H54 (cell line): ENCODE data around the gene TAX1BP1.
A peak's percentile ranks its signal among the peaks of the same experiment; 100 is the strongest.
"Not testable (repeated sequence)": the region's sequence is repeated elsewhere in the genome, so short reads cannot be mapped to it uniquely, and the experiment has no call there.

Experiments
- DNase-seq: peaks from one replicate; pipeline ENCODE4 v3.0.0; 2011; ENCODE audit warnings: low spot score, mixed read lengths; ENCODE audit not compliant: insufficient read length
- FAIRE-seq: peaks from 3 replicates; lab custom pipeline; 2011; peaks lifted over from hg19 to GRCh38; lab: Jason Lieb, UNC
- POLR2A ChIP-seq: IDR thresholded peaks from 2 replicates; pipeline ENCODE4 v1.6.1; 2011; ENCODE audit warnings: low read depth, mild to moderate bottlenecking, low read length

Gene TAX1BP1

DNA sequence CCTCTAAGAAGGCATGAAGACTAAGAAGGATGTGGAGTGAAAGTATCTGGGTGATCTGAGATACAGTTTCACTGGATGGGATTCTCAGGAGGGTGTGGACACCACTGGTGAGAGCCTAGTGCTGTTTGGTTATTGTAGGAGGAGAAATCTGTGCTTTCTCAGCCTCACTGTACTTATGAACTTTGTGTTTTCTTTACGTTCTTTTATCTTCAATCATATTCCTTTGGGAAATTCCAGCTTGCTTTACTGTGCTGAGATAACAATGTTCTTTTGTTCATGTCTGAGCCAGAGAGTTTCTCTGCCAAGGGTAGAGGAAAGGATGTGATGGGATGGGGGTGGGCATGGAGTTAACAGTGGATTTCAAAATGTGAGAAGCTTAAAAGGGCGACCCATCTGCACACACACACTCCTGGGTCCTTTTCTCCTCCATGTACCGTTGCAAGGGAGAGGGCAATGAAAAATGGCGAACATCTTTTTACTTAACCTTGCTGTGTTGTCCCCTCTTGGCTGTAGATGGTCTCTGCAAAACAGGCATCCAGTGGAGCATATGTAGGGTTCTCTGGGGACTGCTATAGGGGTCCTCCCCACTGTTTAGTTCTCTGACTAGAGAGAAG lies 25.0 kb upstream of the TAX1BP1 start:
- FAIRE-seq = peak; percentile 72
- TF ChIP-seq POLR2A = no peak

GRCh38 chr7:27723085-27723484 lies 16.9 kb upstream of the TAX1BP1 start:
- no peak for TF ChIP-seq POLR2A
- peak; percentile 48 for FAIRE-seq
- peak; percentile 45 for DNase-seq

More for the DNA sequence above, 25.0 kb upstream of the TAX1BP1 start:
- no peak for DNase-seq

- no peak for DNase-seq
- no peak for TF ChIP-seq POLR2A
- no peak for FAIRE-seq
Observed at GRCh38 chr7:27727058-27727457, 12.9 kb upstream of the TAX1BP1 start.

- DNase-seq (no peak), FAIRE-seq (no peak)
- no peak for TF ChIP-seq POLR2A
Observed at GRCh38 chr7:27730112-27730511, 9.8 kb upstream of the TAX1BP1 start.

DNA sequence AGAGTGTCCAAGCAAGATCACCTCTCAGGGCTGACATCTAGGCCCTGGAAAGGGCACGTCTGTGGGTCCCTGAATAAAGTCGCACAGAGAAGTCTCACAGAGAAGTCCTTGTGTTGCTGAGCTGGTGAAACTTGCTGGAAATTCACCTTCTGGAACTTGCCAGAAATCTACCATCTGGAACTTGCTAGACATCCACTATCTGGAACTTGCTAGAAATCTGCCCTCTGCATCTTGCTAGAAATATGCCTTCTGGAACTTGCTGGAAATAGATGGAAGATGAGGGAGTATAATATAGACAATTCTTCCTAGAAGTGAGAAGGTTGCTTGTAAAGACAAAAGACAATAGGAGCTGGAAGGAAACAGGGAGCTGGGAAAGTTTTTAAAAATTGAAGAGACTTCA lies 5.4 kb upstream of the TAX1BP1 start:
- no peak for TF ChIP-seq POLR2A
- DNase-seq (no peak), FAIRE-seq (no peak)

- DNase-seq = no peak
- no peak for FAIRE-seq
- TF ChIP-seq POLR2A = no peak
Observed at GRCh38 chr7:27735165-27735564, 4.8 kb upstream of the TAX1BP1 start.

DNA sequence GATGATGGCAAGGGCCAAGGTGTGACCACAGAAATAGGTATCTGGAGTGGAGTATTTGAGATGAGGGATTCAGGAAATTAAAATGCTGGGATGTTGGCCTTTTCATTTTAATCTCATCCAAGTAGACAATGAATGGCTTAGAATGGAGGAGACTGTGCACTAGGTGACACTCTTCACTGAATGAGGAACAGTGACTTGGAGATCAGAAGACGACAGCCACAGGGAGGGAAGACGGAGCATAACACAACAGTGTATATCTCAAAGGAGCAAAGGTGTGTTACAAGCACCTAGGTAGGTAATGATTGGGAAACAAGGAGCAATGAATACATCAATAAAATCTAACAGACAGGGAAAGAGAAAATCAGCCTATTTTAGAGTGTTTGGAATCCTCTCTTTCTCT lies 4.1 kb upstream of the TAX1BP1 start:
- no peak for TF ChIP-seq POLR2A
- DNase-seq = no peak
- FAIRE-seq = no peak

- no peak for FAIRE-seq
- TF ChIP-seq POLR2A = no peak
- no peak for DNase-seq
Observed at GRCh38 chr7:27737178-27737577, 2.8 kb upstream of the TAX1BP1 start.

DNA sequence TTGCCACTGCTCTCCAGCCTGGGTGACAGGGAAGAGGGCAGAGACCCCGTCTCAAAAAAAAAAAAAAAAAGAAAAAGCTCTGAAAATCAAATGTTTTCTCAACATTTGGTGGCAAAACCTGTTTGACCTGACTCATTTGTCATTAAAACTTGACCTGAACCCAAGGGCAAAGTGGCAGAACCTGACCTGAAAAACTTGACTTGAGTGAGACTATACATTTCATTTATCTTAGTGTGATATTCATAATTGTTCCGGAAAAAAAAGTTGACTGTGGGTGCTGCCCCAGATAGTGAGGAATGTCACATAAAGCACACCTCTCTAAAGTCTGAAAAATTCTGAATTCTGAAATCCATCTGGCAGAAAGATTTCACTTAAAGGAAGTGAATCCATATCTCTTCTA lies 2.3 kb upstream of the TAX1BP1 start:
- TF ChIP-seq POLR2A = no peak
- no peak for DNase-seq
- FAIRE-seq = no peak

DNA sequence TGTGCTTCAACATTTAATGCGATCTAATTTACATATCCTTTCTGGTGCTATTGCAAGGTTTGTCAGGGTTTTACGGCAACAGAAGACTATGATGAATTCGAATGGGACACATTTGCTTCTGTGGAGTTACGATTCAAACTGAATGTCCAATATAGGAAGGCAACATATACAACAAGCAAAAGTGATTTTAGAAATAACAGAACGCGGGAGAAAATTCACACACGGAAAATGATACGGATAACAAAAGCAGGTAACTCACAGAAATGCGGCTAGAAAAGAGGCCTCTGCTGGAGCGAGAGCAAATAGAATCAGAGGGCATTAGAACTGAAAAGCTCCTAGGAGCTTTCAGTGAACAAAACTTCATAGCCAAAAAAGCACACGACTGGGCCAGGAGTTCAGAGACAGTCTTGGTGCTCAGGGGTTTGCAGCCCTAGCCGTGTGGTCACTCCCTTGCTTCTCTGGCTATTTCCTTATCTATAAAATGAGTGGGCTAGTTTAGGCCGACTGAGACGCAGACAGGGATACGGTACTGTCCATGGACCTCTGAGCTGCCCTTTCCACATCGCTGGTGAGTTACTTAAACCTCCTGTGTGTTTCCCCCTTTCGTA lies 557 bp upstream of the TAX1BP1 start:
- FAIRE-seq (no peak), DNase-seq (peak; percentile 57)
- TF ChIP-seq POLR2A = no peak

GRCh38 chr7:27740449-27741086 lies 606 bp downstream of the TAX1BP1 start:
- FAIRE-seq (peak; percentile 82), DNase-seq (peak; percentile 73)
- TF ChIP-seq POLR2A = peak; percentile 72

- FAIRE-seq, DNase-seq: not testable (repeated sequence)
Observed at GRCh38 chr7:27742091-27742710, 2.2 kb downstream of the TAX1BP1 start.

GRCh38 chr7:27745064-27745583 lies 5.2 kb downstream of the TAX1BP1 start:
- no peak for TF ChIP-seq POLR2A
- DNase-seq = peak; percentile 46
- peak; percentile 99 for FAIRE-seq

GRCh38 chr7:27746486-27746885 lies 6.5 kb downstream of the TAX1BP1 start:
- no peak for TF ChIP-seq POLR2A
- FAIRE-seq (no peak), DNase-seq (no peak)
